Mammary epithelial cell (primary cell): ENCODE data around the gene AIG1.

Experiments used
- CTCF ChIP-seq, 2 donors: IDR thresholded peaks in 1 of 2; conservative IDR thresholded peaks in 1 of 2; 2 replicates each; pipeline ENCODE4 v1.5.1; 2011 to 2012; ENCODE audit warnings: inconsistent platforms in 2 of 2, low read length in 2 of 2, mild to moderate bottlenecking in 2 of 2, control low read depth in 1 of 2, low read depth in 1 of 2; ENCODE audit not compliant: insufficient read depth in 1 of 2; ENCODE audit errors: extremely low read depth in 1 of 2
- EZH2 ChIP-seq: IDR thresholded peaks from 2 replicates; pipeline ENCODE4 v1.6.1; 2012; ENCODE audit warnings: low read length, inconsistent platforms, borderline replicate concordance

GRCh38 chr6:143039548-143039947 is 21.1 kb upstream of the AIG1 start:
- TF ChIP-seq CTCF (conservative IDR thresholded peaks at IDR 0.05 in 1 of 2, IDR thresholded peaks at IDR 0.05 in 1 of 2; ENCODE audit: extremely low read depth in 1 of 2, insufficient read depth in 1 of 2, low read depth in 1 of 2, low read length in 2 of 2) (no peak), EZH2 (no peak)
